H1 (cell line): ENCODE data around the gene IGSF1. TPM values are rescaled to one million over a fixed set of nuclear protein-coding genes. Genes with fewer than 3 reads are reported as not detected.

Experiments used
- CTCF ChIA-PET: fragments of 300-600 bp; sonication (Branson Sonifier 250); formaldehyde crosslinking; loops from one replicate; lab custom pipeline; 2021; ENCODE audit not compliant: partially characterized antibody; lab: Charles Lee
- POLR2A ChIA-PET: fragments of 300-600 bp; sonication (Branson Sonifier 250); formaldehyde crosslinking; loops from one replicate; lab custom pipeline; 2021; ENCODE audit warnings: inconsistent platforms; ENCODE audit not compliant: partially characterized antibody; lab: Charles Lee
- DNase-seq, 2 experiments: peaks; one replicate each; pipeline versions ENCODE4 v3.0.0 to v3.0.0-alpha.2; 2010 to 2022; ENCODE audit warnings: low spot score in 2 of 2, low read depth in 1 of 2, mixed read lengths in 1 of 2
- FAIRE-seq: peaks from 2 replicates; lab custom pipeline; 2011; peaks lifted over from hg19 to GRCh38; lab: Jason Lieb, UNC
- H2AFZ ChIP-seq: 2 replicates; pipeline ENCODE4 v1.8.1; 2012; ENCODE audit warnings: low read length, inconsistent platforms
- H2AK5ac ChIP-seq: 2 replicates; pipeline ENCODE4 v1.6.1; 2013; ENCODE audit warnings: low read depth, low read length
- H2BK120ac ChIP-seq: replicated peaks from 2 replicates; pipeline ENCODE3; 2013; ENCODE audit warnings: low read depth, low read length, inconsistent platforms
- H2BK12ac ChIP-seq: 2 replicates; pipeline ENCODE4 v1.6.1; 2013; ENCODE audit warnings: low read depth, low read length
- H2BK15ac ChIP-seq: 2 replicates; pipeline ENCODE4 v1.6.1; 2013; ENCODE audit warnings: low read length
- H2BK20ac ChIP-seq: 2 replicates; pipeline ENCODE4 v1.6.1; 2013; ENCODE audit warnings: low read length
- H2BK5ac ChIP-seq: 2 replicates; pipeline ENCODE4 v1.6.1; 2013; ENCODE audit warnings: low read depth, low read length
- H3K14ac ChIP-seq: 2 replicates; pipeline ENCODE4 v1.6.1; 2013; ENCODE audit warnings: inconsistent platforms; ENCODE audit not compliant: insufficient read length
- H3K18ac ChIP-seq: 2 replicates; pipeline ENCODE4 v1.6.1; 2013; ENCODE audit warnings: low read length; ENCODE audit errors: extremely low read depth
- H3K23ac ChIP-seq: 2 replicates; pipeline ENCODE4 v1.6.1; 2013; ENCODE audit warnings: inconsistent platforms; ENCODE audit not compliant: insufficient read length
- H3K23me2 ChIP-seq: 2 replicates; pipeline ENCODE4 v1.6.1; 2013; ENCODE audit warnings: low read depth, low read length
- H3K27ac ChIP-seq: 2 replicates; pipeline ENCODE4 v1.6.1; 2011; ENCODE audit warnings: low read depth, low read length, inconsistent platforms
- H3K27me3 ChIP-seq, 4 experiments: replicated peaks in 1 of 4; 1 replicate in 1 of 4; 2 replicates in 3 of 4; pipeline versions ENCODE4 v1.6.1 to v1.8.1; 2011 to 2013; ENCODE audit warnings: low read length in 3 of 4, mild to moderate bottlenecking in 3 of 4, inconsistent platforms in 2 of 4, mixed read lengths in 2 of 4, moderate library complexity in 1 of 4; ENCODE audit not compliant: control insufficient read depth in 3 of 4, insufficient read depth in 3 of 4; ENCODE audit errors: extremely low read depth in 1 of 4
- H3K36me3 ChIP-seq, 4 experiments: 2 replicates each; pipeline versions ENCODE4 v1.6.1 to v1.8.1; 2011 to 2013; ENCODE audit warnings: mild to moderate bottlenecking in 4 of 4, low read length in 3 of 4, moderate library complexity in 2 of 4, control low read depth in 1 of 4, inconsistent platforms in 1 of 4; ENCODE audit not compliant: insufficient read depth in 4 of 4, control insufficient read depth in 2 of 4
- H3K4ac ChIP-seq: replicated peaks from 2 replicates; pipeline ENCODE3; 2013; ENCODE audit warnings: low read length, low read depth, mixed read lengths, inconsistent platforms; ENCODE audit not compliant: insufficient read length
- H3K4me1 ChIP-seq, 4 experiments: replicated peaks in 1 of 4; 1 replicate in 1 of 4; 2 replicates in 3 of 4; pipeline versions ENCODE4 v1.6.1 to v1.8.1; 2011 to 2013; ENCODE audit warnings: low read length in 3 of 4, inconsistent platforms in 2 of 4, mixed read lengths in 1 of 4; ENCODE audit not compliant: insufficient read depth in 4 of 4, control insufficient read depth in 3 of 4
- H3K4me2 ChIP-seq, 2 experiments: 2 replicates each; pipeline versions ENCODE4 v1.6.1 to v1.8.1; 2011 to 2013; ENCODE audit warnings: low read depth in 2 of 2, low read length in 2 of 2, control low read depth in 1 of 2, inconsistent platforms in 1 of 2, mild to moderate bottlenecking in 1 of 2; ENCODE audit not compliant: insufficient read depth in 1 of 2
- H3K4me3 ChIP-seq, 4 experiments: fragments of 200-600, 300-600 bp in 1 of 4; sonication (generic), shearing (Covaris generic), sonication (Bioruptor Twin) in 1 of 4; 2 replicates each; pipeline versions ENCODE4 v1.5.1 to v1.8.1; 2011 to 2016; ENCODE audit warnings: low read length in 4 of 4, low read depth in 3 of 4, control low read depth in 2 of 4, inconsistent platforms in 2 of 4, mild to moderate bottlenecking in 2 of 4, mixed read lengths in 1 of 4, moderate library complexity in 1 of 4; ENCODE audit not compliant: insufficient read depth in 2 of 4; ENCODE audit errors: extremely low read depth in 1 of 4
- H3K56ac ChIP-seq: replicated peaks from 2 replicates; pipeline ENCODE3; 2013; ENCODE audit warnings: low read depth, mild to moderate bottlenecking, mixed read lengths, low read length, inconsistent platforms; ENCODE audit not compliant: insufficient read length
- H3K79me1 ChIP-seq: 2 replicates; pipeline ENCODE4 v1.6.1; 2013; ENCODE audit warnings: low read depth, low read length, control low read depth
- H3K79me2 ChIP-seq, 2 experiments: 2 replicates each; pipeline versions ENCODE4 v1.6.1 to v1.8.1; 2012 to 2013; ENCODE audit warnings: low read length in 2 of 2, mild to moderate bottlenecking in 2 of 2, inconsistent platforms in 1 of 2; ENCODE audit not compliant: insufficient read depth in 2 of 2, control insufficient read depth in 1 of 2
- H3K9ac ChIP-seq, 4 experiments: replicated peaks in 1 of 4; 1 replicate in 1 of 4; 2 replicates in 3 of 4; pipeline versions ENCODE4 v1.6.1 to v1.8.1; 2011 to 2013; ENCODE audit warnings: low read depth in 3 of 4, low read length in 3 of 4, control low read depth in 2 of 4, mild to moderate bottlenecking in 2 of 4, moderate library complexity in 2 of 4, inconsistent platforms in 1 of 4; ENCODE audit errors: extremely low read depth in 1 of 4
- H3K9me3 ChIP-seq, 2 experiments: 2 replicates each; pipeline versions ENCODE4 v1.6.1 to v1.8.1; 2012 to 2013; ENCODE audit warnings: mild to moderate bottlenecking in 2 of 2, moderate library complexity in 2 of 2, control low read depth in 1 of 2, inconsistent platforms in 1 of 2, low read depth in 1 of 2, low read length in 1 of 2, mixed read lengths in 1 of 2; ENCODE audit not compliant: insufficient read depth in 2 of 2
- H4K20me1 ChIP-seq, 2 experiments: replicated peaks in 1 of 2; 2 replicates each; pipeline versions ENCODE3 to v1.8.1; 2011 to 2013; ENCODE audit warnings: inconsistent platforms in 2 of 2, low read length in 2 of 2, mild to moderate bottlenecking in 1 of 2; ENCODE audit not compliant: insufficient read depth in 2 of 2, control insufficient read depth in 1 of 2
- H4K5ac ChIP-seq: 2 replicates; pipeline ENCODE4 v1.6.1; 2013; ENCODE audit warnings: low read length, low read depth, mixed read lengths, inconsistent platforms; ENCODE audit not compliant: insufficient read length
- H4K8ac ChIP-seq: 2 replicates; pipeline ENCODE4 v1.8.0; 2013; ENCODE audit warnings: mild to moderate bottlenecking, moderate library complexity, low read length, inconsistent platforms; ENCODE audit not compliant: insufficient read depth; ENCODE audit errors: extremely low read depth
- H4K91ac ChIP-seq: replicated peaks from 2 replicates; pipeline ENCODE3; 2013; ENCODE audit warnings: low read length, mixed read lengths, inconsistent platforms; ENCODE audit not compliant: insufficient read length
- CBX5 ChIP-seq: fragments of 300-800, 300-1000 bp; sonication (generic); IDR thresholded peaks from 2 replicates; pipeline ENCODE4 v1.7.1; 2016; ENCODE audit warnings: antibody characterized with exemption, low read length, low read depth
- POLR2A ChIP-seq, 2 experiments: IDR thresholded peaks; 1 replicate in 1 of 2; 2 replicates in 1 of 2; pipeline ENCODE4 v1.6.1; 2011; ENCODE audit warnings: low read depth in 2 of 2, low read length in 2 of 2, mild to moderate bottlenecking in 2 of 2; ENCODE audit errors: control extremely low read depth in 1 of 2
- USF2 ChIP-seq: IDR thresholded peaks from 2 replicates; pipeline ENCODE4 v1.6.1; 2011; ENCODE audit warnings: low read length, improper control_type of control experiment
- WGBS, 2 experiments: shearing (Covaris generic) in 1 of 2; methylation state at CpG; one replicate each; pipeline versions ENCODE4 v1.1.6 to v1.1.7; 2013 to 2015; ENCODE audit warnings: low lambda C conversion rate in 2 of 2, mixed read lengths in 2 of 2, inconsistent platforms in 1 of 2, low coverage in 1 of 2, missing lambda C conversion rate in 1 of 2; ENCODE audit not compliant: insufficient replicate concordance in 2 of 2, insufficient coverage in 1 of 2, insufficient read length in 1 of 2; ENCODE audit errors: extremely low coverage in 1 of 2, missing lambda C conversion rate in 1 of 2; 5-methylcytosine and 5-hydroxymethylcytosine counted together
- polyA plus RNA-seq, 7 experiments: library from polyadenylated mRNA; depleted of rRNA in 3 of 7; stranded (reverse) in 5 of 7; unstranded in 2 of 7; fragments of >200 nt in 5 of 7; fragments of 200-250 nt in 2 of 7; gene quantifications; 1 replicate in 5 of 7; 2 replicates in 1 of 7; 4 replicates in 1 of 7; pipeline versions ENCODE4 v1.2.1 to v1.2.3, GENCODE V29; 2011 to 2013; ENCODE audit warnings: missing spikeins in 2 of 7, mixed read lengths in 2 of 7
- total RNA-seq: library from RNA; stranded (reverse); fragmentation: NEBNext Ultra II Directional; extraction: Animal tissue kit (Norgen Biotek cat#: 25700); gene quantifications from 2 replicates; pipeline ENCODE4 v1.2.1, GENCODE V29; 2021

Gene IGSF1
- total and polyA plus RNA-seq, 2 of the 8 experiments (the other 6 are each of a cell fraction or from before 2014, with no cell fraction given) = 23.1 to 39.9 TPM

GRCh38 chrX:131239057-131239456, 50.0 kb downstream of the IGSF1 start:
- Histone ChIP-seq H2BK120ac (no peak overlapping the region), H3K79me2 (no peaks in the 10 kb centered on the region), H3K4me3 (no peak overlapping the region), H3K4ac (no peak overlapping the region), H4K91ac (no peak overlapping the region), H2BK5ac (no peak overlapping the region), H2BK15ac (no peak overlapping the region), H2BK12ac (no peak overlapping the region), H3K18ac (no peak overlapping the region), H4K8ac (no peak overlapping the region), H3K36me3 (no peaks in the 10 kb centered on the region), H3K9ac (no peak overlapping the region), H3K23me2 (no peaks in the 10 kb centered on the region), H4K20me1 (no peaks in the 10 kb centered on the region), H3K56ac (no peak overlapping the region), H3K79me1 (no peaks in the 10 kb centered on the region), H4K5ac (no peak overlapping the region), H3K23ac (no peak overlapping the region), H3K4me2 (no peak overlapping the region), H2AFZ (no peak overlapping the region), H3K9me3 (no peaks in the 10 kb centered on the region), H3K4me1 (no peaks in the 10 kb centered on the region), H3K27ac (no peak overlapping the region), H3K14ac (no peak overlapping the region), H2AK5ac (no peak overlapping the region), H3K27me3 (no peaks in the 10 kb centered on the region), H2BK20ac (no peak overlapping the region)
- no peak for FAIRE-seq
- ChIA-PET CTCF (interaction anchor here (2.5 to 2.8 kb wide), 2 partner anchors 24 to 243 kb away, joined by 8 to 13 read pairs; no protein-coding TSS in a partner anchor), POLR2A (no interaction called here)
- 79% methylated on average over 2 of the region's 2 CpGs; no CpG with 5 or more reads in 1 of the 2 experiments for whole genome bisulfite sequencing, 2 experiments
- TF ChIP-seq USF2 (no peak), POLR2A (IDR thresholded peaks at IDR 0.05; ENCODE audit: control extremely low read depth in 1 of 2, low read depth in 2 of 2, low read length in 2 of 2) (no peak), CBX5 (no peak)
- DNase-seq = no peak
